ENCODE data around the gene ACADSB. TPM values are rescaled to one million over a fixed set of nuclear protein-coding genes. Genes with fewer than 3 reads are reported as not detected.

Gene ACADSB
- total RNA-seq, 2 donors from 2014 or later: 51.3 to 55.1 TPM

GRCh38 chr10:123086281-123086680 lies 77.5 kb downstream of the ACADSB start:
- intact Hi-C loops (cut with DNase I): no loop called here
- no peak for DNase-seq
- no peak for ATAC-seq

GRCh38 chr10:123087348-123087747 lies 78.5 kb downstream of the ACADSB start:
- DNase-seq (no peak), ATAC-seq (no peak)
- intact Hi-C loops (cut with DNase I): no loop called here

GRCh38 chr10:123087786-123088185 lies 79.0 kb downstream of the ACADSB start:
- intact Hi-C loops (cut with DNase I): no loop called here
- ATAC-seq: no peak
- DNase-seq: no peak

GRCh38 chr10:123092635-123093414 lies 84.0 kb downstream of the ACADSB start:
- DNase-seq (no peak), ATAC-seq (no peak)
- intact Hi-C loops (cut with DNase I): no loop called here

GRCh38 chr10:123093489-123093888 lies 84.7 kb downstream of the ACADSB start:
- intact Hi-C loops (cut with DNase I): no loop called here
- ATAC-seq: no peak
- DNase-seq: no peak

GRCh38 chr10:123096452-123096851 lies 87.6 kb downstream of the ACADSB start:
- intact Hi-C loops (cut with DNase I): no loop called here
- DNase-seq (no peak), ATAC-seq (no peak)

- ATAC-seq (no peak), DNase-seq (no peak)
- intact Hi-C loops (cut with DNase I): no loop called here
These were observed 88.2 kb downstream of the ACADSB start for GRCh38 chr10:123097039-123097438.

- no peak for DNase-seq
These were observed 91.4 kb downstream of the ACADSB start for GRCh38 chr10:123100030-123100762.

GRCh38 chr10:123101872-123102271 lies 93.1 kb downstream of the ACADSB start:
- no peak for ATAC-seq
- DNase-seq: no peak
- intact Hi-C loops (cut with DNase I): no loop called here

More at GRCh38 chr10:123100030-123100762, 91.4 kb downstream of the ACADSB start:
- ATAC-seq: no peak
- intact Hi-C loops (cut with DNase I): no loop called here

GRCh38 chr10:123102673-123103072 lies 93.9 kb downstream of the ACADSB start:
- no peak for ATAC-seq
- DNase-seq: no peak
- intact Hi-C loops (cut with DNase I): no loop called here

- no peak for DNase-seq
- intact Hi-C loops (cut with DNase I): no loop called here
- ATAC-seq: no peak
These were observed 95.1 kb downstream of the ACADSB start for GRCh38 chr10:123103944-123104343.

Other genes with a start within 250 kb of the ACADSB start
- under 1 TPM; 0.32 to 0.44 TPM for gene CUZD1, start 163.1 kb upstream of the ACADSB start, total RNA-seq
- 1 to 10 TPM in 1 of 2 donors, under 1 TPM in 1; 0.47 to 1.4 TPM for gene FAM24B, start 129.4 kb upstream of the ACADSB start, total RNA-seq
- gene FAM24A, start 98.4 kb upstream of the ACADSB start, total RNA-seq: not detected
- 1 to 10 TPM; 5.2 to 7.5 TPM for gene C10orf88, start 54.8 kb upstream of the ACADSB start, total RNA-seq
- 1 to 10 TPM; 3.1 to 3.6 TPM for gene PSTK, start 28.6 kb upstream of the ACADSB start, total RNA-seq
- 10 to 100 TPM; 10.4 to 12.1 TPM for gene IKZF5, start 211 bp upstream of the ACADSB start, total RNA-seq
- gene HMX3, start 127.0 kb downstream of the ACADSB start, total RNA-seq: under 1 TPM in 1 of 2 donors, not detected in 1; 0.21 TPM
- gene HMX2, start 139.1 kb downstream of the ACADSB start, total RNA-seq: not detected
- gene BUB3, start 145.4 kb downstream of the ACADSB start, total RNA-seq: 10 to 100 TPM; 38.0 to 41.3 TPM